Neural progenitor cell (in vitro differentiated cells): ENCODE measurements around the gene SCAMP1. TPM values are rescaled to one million over a fixed set of nuclear protein-coding genes. Genes with fewer than 3 reads are reported as not detected.

Experiments used
- DNase-seq: peaks from one replicate; pipeline ENCODE4 v3.0.0-alpha.2; 2016; ENCODE audit warnings: low spot score
- H2AFZ ChIP-seq: fragments of 200-600 bp; sonication (generic); replicated peaks from 2 replicates; pipeline ENCODE4 v1.6.1; 2016; ENCODE audit warnings: antibody characterized with exemption
- H3F3A ChIP-seq: fragments of 200-600 bp; sonication (generic); 2 replicates; pipeline ENCODE4 v1.6.1; 2016; ENCODE audit warnings: antibody characterized with exemption, low read depth
- H3K27ac ChIP-seq: fragments of 200-600 bp; sonication (generic); 2 replicates; pipeline ENCODE4 v1.5.1; 2016; ENCODE audit warnings: mild to moderate bottlenecking
- H3K27me3 ChIP-seq: fragments of 200-600 bp; sonication (generic); 2 replicates; pipeline ENCODE4 v1.6.1; 2016; ENCODE audit warnings: mild to moderate bottlenecking, moderate library complexity
- H3K36me3 ChIP-seq: fragments of 200-600 bp; sonication (generic); 2 replicates; pipeline ENCODE4 v1.5.1; 2016
- H3K4me1 ChIP-seq: fragments of 200-600 bp; sonication (generic); 2 replicates; pipeline ENCODE4 v1.6.1; 2016; ENCODE audit warnings: mixed run types
- H3K4me2 ChIP-seq: fragments of 200-600 bp; sonication (generic); 2 replicates; pipeline ENCODE4 v1.6.1; 2016
- H3K4me3 ChIP-seq: fragments of 200-600 bp; sonication (generic); 2 replicates; pipeline ENCODE4 v1.5.1; 2016
- H3K79me2 ChIP-seq: fragments of 200-600 bp; sonication (generic); 2 replicates; pipeline ENCODE4 v1.6.1; 2016; ENCODE audit warnings: low read depth
- H3K9ac ChIP-seq: fragments of 200-600 bp; sonication (generic); 2 replicates; pipeline ENCODE4 v1.6.1; 2016
- H3K9me3 ChIP-seq: fragments of 200-600 bp; sonication (generic); 2 replicates; pipeline ENCODE4 v1.5.1; 2016; ENCODE audit warnings: low read depth
- H4K20me1 ChIP-seq: fragments of 200-600 bp; sonication (generic); 2 replicates; pipeline ENCODE4 v1.6.1; 2016; ENCODE audit warnings: low read depth
- H3K27ac Mint-ChIP-seq: 3 replicates; pipeline ENCODE4 v1.8.0; 2021; ENCODE audit warnings: mixed read lengths
- H3K27me3 Mint-ChIP-seq: 2 replicates; pipeline ENCODE4 v1.8.0; 2022; ENCODE audit warnings: low read depth, mild to moderate bottlenecking, inconsistent platforms, moderate library complexity, mixed read lengths; ENCODE audit not compliant: insufficient read depth
- H3K36me3 Mint-ChIP-seq: 3 replicates; pipeline ENCODE4 v1.8.0; 2021; ENCODE audit warnings: mixed read lengths
- H3K4me1 Mint-ChIP-seq: 3 replicates; pipeline ENCODE4 v1.8.0; 2021; ENCODE audit warnings: mixed read lengths
- H3K4me3 Mint-ChIP-seq: 3 replicates; pipeline ENCODE4 v1.8.0; 2021; ENCODE audit warnings: mild to moderate bottlenecking, moderate library complexity, mixed read lengths
- H3K9me3 Mint-ChIP-seq: 3 replicates; pipeline ENCODE4 v1.8.0; 2020; ENCODE audit warnings: mixed read lengths
- CTCF ChIP-seq: fragments of 200-600 bp; sonication (generic); IDR thresholded peaks from 2 replicates; pipeline ENCODE4 v1.5.1; 2017; ENCODE audit warnings: antibody characterized with exemption, mild to moderate bottlenecking
- EZH2 ChIP-seq: fragments of 200-600 bp; sonication (generic); IDR thresholded peaks from 2 replicates; pipeline ENCODE4 v1.6.1; 2017; ENCODE audit warnings: antibody characterized with exemption, mild to moderate bottlenecking, moderate library complexity
- EZH2phosphoT487 ChIP-seq: fragments of 200-600 bp; sonication (generic); IDR thresholded peaks from 2 replicates; pipeline ENCODE4 v1.6.1; 2017; ENCODE audit warnings: antibody characterized with exemption
- total RNA-seq: library from RNA; depleted of rRNA; stranded (reverse); fragments of >200 nt; gene quantifications from 2 replicates; pipeline ENCODE4 v1.2.3, GENCODE V29; 2015; ENCODE audit warnings: low replicate concordance

The SCAMP1 gene
- total RNA-seq, 1 donor from 2014 or later: 110 TPM

- Histone ChIP-seq H3K4me3 (no peak overlapping the region), H3K4me2 (no peak overlapping the region), H3K9ac (no peak overlapping the region), H3K79me2 (peaks cover 59% of the 10 kb centered on the region), H3K27ac (no peak overlapping the region), H3K27me3 (no peaks in the 10 kb centered on the region), H3K4me1 (no peaks in the 10 kb centered on the region), H3K36me3 (no peaks in the 10 kb centered on the region), H3F3A (no peaks in the 10 kb centered on the region), H3K9me3 (no peaks in the 10 kb centered on the region), H2AFZ (no peak overlapping the region), H4K20me1 (no peaks in the 10 kb centered on the region)
- H3K27ac Mint-ChIP-seq: no peak overlapping the region
- H3K4me1 Mint-ChIP-seq: no peaks in the 10 kb centered on the region
- H3K9me3 Mint-ChIP-seq: peaks cover 13% of the 10 kb centered on the region
- H3K36me3 Mint-ChIP-seq: peaks cover 30% of the 10 kb centered on the region
- H3K27me3 Mint-ChIP-seq: no peaks in the 10 kb centered on the region
- no peak overlapping the region for H3K4me3 Mint-ChIP-seq
- no peak for TF ChIP-seq EZH2phosphoT487
- no peak for TF ChIP-seq CTCF
- TF ChIP-seq EZH2: no peak
- no peak for DNase-seq
Observed at GRCh38 chr5:78397831-78398230, 37.4 kb downstream of the SCAMP1 start.

- Mint-ChIP-seq H3K27ac (no peak overlapping the region), H3K4me1 (no peaks in the 10 kb centered on the region), H3K9me3 (peaks cover 16% of the 10 kb centered on the region), H3K27me3 (no peaks in the 10 kb centered on the region), H3K36me3 (peaks cover 29% of the 10 kb centered on the region), H3K4me3 (no peak overlapping the region)
- Histone ChIP-seq H3K9ac (no peak overlapping the region), H3K9me3 (no peaks in the 10 kb centered on the region), H3K27me3 (no peaks in the 10 kb centered on the region), H3K79me2 (peaks cover 59% of the 10 kb centered on the region), H3K4me3 (no peak overlapping the region), H3K27ac (no peak overlapping the region), H3K36me3 (no peaks in the 10 kb centered on the region), H4K20me1 (no peaks in the 10 kb centered on the region), H3F3A (no peaks in the 10 kb centered on the region), H3K4me1 (no peaks in the 10 kb centered on the region), H3K4me2 (no peak overlapping the region), H2AFZ (no peak overlapping the region)
- DNase-seq: no peak
- TF ChIP-seq CTCF: no peak
- TF ChIP-seq EZH2: no peak
- TF ChIP-seq EZH2phosphoT487: no peak
Observed at GRCh38 chr5:78399116-78399515, 38.7 kb downstream of the SCAMP1 start.

GRCh38 chr5:78404682-78405293 is 44.4 kb downstream of the SCAMP1 start:
- Mint-ChIP-seq H3K36me3 (peaks cover 13% of the 10 kb centered on the region), H3K9me3 (peaks cover 14% of the 10 kb centered on the region), H3K4me3 (no peak overlapping the region), H3K27me3 (no peaks in the 10 kb centered on the region), H3K27ac (no peak overlapping the region), H3K4me1 (no peaks in the 10 kb centered on the region)
- H3K4me1 ChIP-seq: no peaks in the 10 kb centered on the region
- H3K4me2 ChIP-seq: no peak overlapping the region
- no peaks in the 10 kb centered on the region for H4K20me1 ChIP-seq
- H3K79me2 ChIP-seq: peaks cover 69% of the 10 kb centered on the region
- H3K36me3 ChIP-seq: no peaks in the 10 kb centered on the region
- no peak for DNase-seq
- no peak overlapping the region for H3K4me3 ChIP-seq
- TF ChIP-seq EZH2: no peak
- no peak for TF ChIP-seq CTCF
- no peak for TF ChIP-seq EZH2phosphoT487
- no peak overlapping the region for H3K27ac ChIP-seq
- H2AFZ ChIP-seq: no peak overlapping the region
- no peaks in the 10 kb centered on the region for H3K9me3 ChIP-seq
- no peaks in the 10 kb centered on the region for H3K27me3 ChIP-seq
- H3K9ac ChIP-seq: no peak overlapping the region
- H3F3A ChIP-seq: no peaks in the 10 kb centered on the region
